Measurements from ENCODE around the gene ARSG. TPM values are rescaled to one million over a fixed set of nuclear protein-coding genes. Genes with fewer than 3 reads are reported as not detected.

The ARSG gene
- total and polyA plus RNA-seq, 2 of the 8 experiments (the other 6 are each of a cell fraction or from before 2014, with no cell fraction given): 3.3 to 4.0 TPM

GRCh38 chr17:68455901-68456338 lies 164.6 kb downstream of the ARSG start:
- Histone ChIP-seq H2BK12ac (ENCODE audit: low read depth, low read length) (no peak overlapping the region), H2AFZ (ENCODE audit: low read length) (peak overlapping the region; percentile 59; the same call in 1 of the 2 replicates), H3K18ac (ENCODE audit: extremely low read depth, low read length) (no peak overlapping the region), H4K5ac (ENCODE audit: insufficient read length, low read depth, low read length) (no peak overlapping the region), H3K9ac (replicated peaks in 1 of 4; ENCODE audit: extremely low read depth in 1 of 4, low read depth in 3 of 4, low read length in 3 of 4) (peak overlapping the region in 2 of 4 experiments; percentile 31 to 65; a peak in 4 of 7 replicates), H2BK5ac (ENCODE audit: low read depth, low read length) (no peak overlapping the region), H4K20me1 (replicated peaks in 1 of 2; ENCODE audit: control insufficient read depth in 1 of 2, insufficient read depth in 2 of 2, low read length in 2 of 2) (peaks cover 0 to 1% of the 10 kb centered on the region in 2 experiments), H3K36me3 (ENCODE audit: control insufficient read depth in 2 of 4, insufficient read depth in 4 of 4, low read length in 3 of 4) (no peaks in the 10 kb centered on the region), H3K27ac (ENCODE audit: low read depth, low read length) (no peak overlapping the region), H3K79me1 (ENCODE audit: low read depth, low read length) (no peaks in the 10 kb centered on the region), H3K4me2 (ENCODE audit: insufficient read depth in 1 of 2, low read depth in 2 of 2, low read length in 2 of 2) (peak overlapping the region; percentile 72 to 78), H3K23me2 (ENCODE audit: low read depth, low read length) (peaks cover 8% of the 10 kb centered on the region; the same call in 1 of the 2 replicates), H3K4me1 (replicated peaks in 1 of 4; ENCODE audit: control insufficient read depth in 3 of 4, insufficient read depth in 4 of 4, low read length in 3 of 4) (peaks cover 3 to 4% (median 3%) of the 10 kb centered on the region in 4 experiments; a peak in 5 of 7 replicates), H4K8ac (ENCODE audit: extremely low read depth, insufficient read depth, low read length) (no peak overlapping the region), H2BK15ac (ENCODE audit: low read length) (no peak overlapping the region), H3K14ac (ENCODE audit: insufficient read length) (no peak overlapping the region), H3K79me2 (ENCODE audit: control insufficient read depth in 1 of 2, insufficient read depth in 2 of 2, low read length in 2 of 2) (no peaks in the 10 kb centered on the region), H3K56ac (replicated peaks; ENCODE audit: insufficient read length, low read depth, low read length) (no peak overlapping the region), H3K23ac (ENCODE audit: insufficient read length) (no peak overlapping the region), H4K91ac (replicated peaks; ENCODE audit: insufficient read length, low read length) (peak overlapping the region; percentile 18), H3K4me3 (ENCODE audit: extremely low read depth in 1 of 4, insufficient read depth in 2 of 4, low read depth in 3 of 4, low read length in 4 of 4) (peak overlapping the region; percentile 71 to 84 (median 78); a peak in 7 of 8 replicates), H2BK120ac (replicated peaks; ENCODE audit: low read depth, low read length) (no peak overlapping the region), H3K4ac (replicated peaks; ENCODE audit: insufficient read length, low read depth, low read length) (no peak overlapping the region), H3K9me3 (ENCODE audit: insufficient read depth in 2 of 2, low read depth in 1 of 2, low read length in 1 of 2) (no peaks in the 10 kb centered on the region), H3K27me3 (replicated peaks in 1 of 4; ENCODE audit: control insufficient read depth in 3 of 4, extremely low read depth in 1 of 4, insufficient read depth in 3 of 4, low read length in 3 of 4) (no peaks in the 10 kb centered on the region), H2AK5ac (ENCODE audit: low read depth, low read length) (no peak overlapping the region), H2BK20ac (ENCODE audit: low read length) (0 out of 2 replicates have a peak overlapping the region, but pooled peaks have one; percentile 25)
- CTCF ChIA-PET (ENCODE audit: partially characterized antibody): interaction anchor here (1.1 to 4.1 kb wide), 6 partner anchors 10 to 283 kb away, joined by 3 to 25 read pairs (median 4); no protein-coding TSS in a partner anchor
- 74% methylated on average over 4 of the region's 4 CpGs; no CpG with 5 or more reads in 1 of the 2 experiments for WGBS, 2 experiments (ENCODE audit: extremely low coverage in 1 of 2, insufficient coverage in 1 of 2, insufficient read length in 1 of 2, insufficient replicate concordance in 2 of 2, low coverage in 1 of 2, low lambda C conversion rate in 2 of 2, missing lambda C conversion rate in 1 of 2)
- DNase-seq (ENCODE audit: low read depth in 1 of 2, low spot score in 2 of 2) (no peak), FAIRE-seq (no peak)
- POLR2A ChIA-PET (ENCODE audit: partially characterized antibody): interaction anchor here (0.8 to 2.2 kb wide), 2 partner anchors 10 to 226 kb away, joined by 3 to 6 read pairs; no protein-coding TSS in a partner anchor
- no peak for TF ChIP-seq SAP30 (IDR thresholded peaks at IDR 0.05; ENCODE audit: insufficient read depth, insufficient replicate concordance, low read length)
- TF ChIP-seq CEBPB (IDR thresholded peaks at IDR 0.05; ENCODE audit: low read depth, low read length): 0 out of 2 replicates have a peak, but pooled peaks have one; percentile 18
- no peak for TF ChIP-seq MAX (IDR thresholded peaks at IDR 0.05)

Data from H1 (cell line).